Panc1 (cell line): ENCODE data around the gene C4BPB. TPM values are rescaled to one million over a fixed set of nuclear protein-coding genes. Genes with fewer than 3 reads are reported as not detected.

ENCODE experiments used
- ATAC-seq: fragments of 200-7000 bp; cut with Tn5 transposase; 2 replicates; pipeline ENCODE4 v1.9.1; 2020; ENCODE audit warnings: mild to moderate bottlenecking, moderate library complexity
- BruUV-seq: library from RNA; stranded (reverse); fragments of 400-500 nt; replicated peaks from 2 replicates; lab custom pipeline; 2021; lab: Mats Ljungman, UMichigan
- CTCF ChIA-PET: fragments of 300-600 bp; sonication (Branson Sonifier 250); formaldehyde crosslinking; loops from one replicate; lab custom pipeline; 2022; ENCODE audit warnings: antibody characterized with exemption; lab: Charles Lee
- POLR2A ChIA-PET: fragments of 300-600 bp; sonication (Branson Sonifier 250); formaldehyde crosslinking; loops from one replicate; lab custom pipeline; 2022; ENCODE audit warnings: antibody characterized with exemption; lab: Charles Lee
- DNase-seq: peaks from one replicate; pipeline ENCODE4 v3.0.0-alpha.2; 2010; ENCODE audit warnings: low read depth, low spot score
- H3K27ac ChIP-seq: 2 replicates; pipeline ENCODE4 v1.5.1; 2011; ENCODE audit warnings: mild to moderate bottlenecking, low read length, inconsistent platforms
- H3K27me3 ChIP-seq: fragments of 200-500 bp; sonication (Bioruptor generic); 2 replicates; pipeline ENCODE4 v1.6.0; 2014; ENCODE audit warnings: low read length, inconsistent platforms; ENCODE audit not compliant: control insufficient read depth, insufficient read depth
- H3K36me3 ChIP-seq: fragments of 200-500 bp; sonication (Bioruptor generic); 2 replicates; pipeline ENCODE4 v1.5.1; 2014; ENCODE audit warnings: inconsistent platforms, mild to moderate bottlenecking, low read length, moderate library complexity; ENCODE audit not compliant: control insufficient read depth, insufficient read depth
- H3K4me1 ChIP-seq: 2 replicates; pipeline ENCODE4 v1.5.1; 2011; ENCODE audit warnings: inconsistent platforms, mild to moderate bottlenecking, low read length, moderate library complexity; ENCODE audit not compliant: control insufficient read depth, insufficient read depth
- H3K4me3 ChIP-seq, 2 experiments: 2 replicates each; pipeline ENCODE4 v1.5.1; 2011 to 2012; ENCODE audit warnings: low read depth in 2 of 2, low read length in 2 of 2, mild to moderate bottlenecking in 2 of 2, inconsistent platforms in 1 of 2, moderate library complexity in 1 of 2
- H3K9me3 ChIP-seq: fragments of 200-500 bp; sonication (Bioruptor generic); 2 replicates; pipeline ENCODE4 v1.5.1; 2014; ENCODE audit warnings: low read depth, mild to moderate bottlenecking, inconsistent platforms, low read length, moderate library complexity; ENCODE audit not compliant: control insufficient read depth, insufficient read depth
- CTCF ChIP-seq: fragments of 450-650 bp; IDR thresholded peaks from 2 replicates; pipeline ENCODE4 v1.5.1; 2017; ENCODE audit warnings: mild to moderate bottlenecking
- POLR2AphosphoS5 ChIP-seq: IDR thresholded peaks from 2 replicates; pipeline ENCODE4 v1.6.1; 2012; ENCODE audit warnings: mild to moderate bottlenecking, low read depth, low read length, moderate library complexity
- REST ChIP-seq, 2 experiments: IDR thresholded peaks; 2 replicates each; pipeline ENCODE4 v1.6.1; 2011 to 2012; ENCODE audit warnings: low read depth in 2 of 2, control low read depth in 1 of 2, low read length in 1 of 2, mild to moderate bottlenecking in 1 of 2, moderate library complexity in 1 of 2; ENCODE audit not compliant: insufficient read depth in 1 of 2
- SIN3A ChIP-seq: IDR thresholded peaks from 2 replicates; pipeline ENCODE4 v1.6.1; 2012; ENCODE audit warnings: low read depth, mild to moderate bottlenecking, low read length, moderate library complexity, borderline replicate concordance; ENCODE audit not compliant: insufficient read depth
- TCF7L2 ChIP-seq: IDR thresholded peaks from 2 replicates; pipeline ENCODE4 v1.6.1; 2011; ENCODE audit warnings: mild to moderate bottlenecking, low read depth, low read length, inconsistent platforms
- in situ Hi-C: cut with HindIII; loops from 2 replicates; pipeline ENCODE4 v1.10.0; 2016; ENCODE audit warnings: low sequenced_read_pairs, low pct_unique_long_range_greater_than_20kb
- intact Hi-C: fragments of 100-400 bp; cut with micrococcal nuclease; formaldehyde crosslinking; loops from one replicate; pipeline ENCODE4 v1.10.0; 2022; ENCODE audit not compliant: unreplicated experiment
- total RNA-seq: library from RNA; stranded (reverse); gene quantifications from one replicate; pipeline ENCODE4 v1.2.1, GENCODE V29; 2021; ENCODE audit not compliant: unreplicated experiment

C4BPB gene
- total RNA-seq, 1 experiment from 2014 or later, result 0.62 TPM

GRCh38 chr1:207049974-207050391 lies 38.7 kb upstream of the C4BPB start:
- no peaks in the 10 kb centered on the region for H3K27me3 ChIP-seq
- peaks cover 18% of the 10 kb centered on the region for H3K4me1 ChIP-seq
- peaks cover 21% of the 10 kb centered on the region for H3K36me3 ChIP-seq
- no peak for ATAC-seq
- no TSS peak for BruUV-seq
- H3K9me3 ChIP-seq, result no peaks in the 10 kb centered on the region
- intact Hi-C loops, result no loop called here
- DNase-seq, result no peak
- peak overlapping the region; percentile 97 for H3K27ac ChIP-seq
- H3K4me3 ChIP-seq, result peak overlapping the region; percentile 98 to 100
- CTCF ChIA-PET, result no interaction called here
- POLR2A ChIA-PET, result no interaction called here
- in situ Hi-C loops, result no loop called here
- TF ChIP-seq REST (IDR thresholded peaks at IDR 0.05; ENCODE audit: insufficient read depth in 1 of 2, low read depth in 2 of 2, low read length in 1 of 2) (no peak), CTCF (peak; percentile 81; the same call in 1 of the 2 replicates), SIN3A (0 out of 2 replicates have a peak, but pooled peaks have one; percentile 54), TCF7L2 (no peak)

GRCh38 chr1:207050480-207051190 lies 38.0 kb upstream of the C4BPB start:
- ChIA-PET CTCF (no interaction called here), POLR2A (no interaction called here)
- ATAC-seq (peak; percentile 76), DNase-seq (peak; percentile 88)
- in situ Hi-C loops (no loop called here), intact Hi-C loops (no loop called here)
- no peaks in the 10 kb centered on the region for H3K27me3 ChIP-seq
- H3K4me3 ChIP-seq, result peak overlapping the region; percentile 98 to 100
- H3K4me1 ChIP-seq, result peaks cover 19% of the 10 kb centered on the region
- TF ChIP-seq SIN3A, result peak; percentile 93; the same call in 1 of the 2 replicates
- TF ChIP-seq POLR2AphosphoS5, result peak; percentile 80
- TF ChIP-seq TCF7L2, result peak; percentile 48
- TF ChIP-seq REST (IDR thresholded peaks at IDR 0.05; ENCODE audit: insufficient read depth in 1 of 2, low read depth in 2 of 2, low read length in 1 of 2), result no peak
- TF ChIP-seq CTCF, result no peak
- peaks cover 21% of the 10 kb centered on the region for H3K36me3 ChIP-seq
- BruUV-seq, result no TSS peak
- H3K27ac ChIP-seq, result peak overlapping the region; percentile 97
- no peaks in the 10 kb centered on the region for H3K9me3 ChIP-seq
